CD14-positive monocyte (primary cell): ENCODE results near the gene DACT3. TPM values are rescaled to one million over a fixed set of nuclear protein-coding genes. Genes with fewer than 3 reads are reported as not detected.

ENCODE experiments used
- DNase-seq, 3 donors: peaks; one replicate each; pipeline ENCODE4 v3.0.0-alpha.2; 2011 to 2022
- H2AFZ ChIP-seq: 2 replicates; pipeline ENCODE4 v1.6.0; 2012; ENCODE audit warnings: mild to moderate bottlenecking, low read depth, low read length, inconsistent platforms; ENCODE audit not compliant: insufficient read depth, poor library complexity, severe bottlenecking
- H3K27ac ChIP-seq, 2 donors: 1 replicate in 1 of 2; 2 replicates in 1 of 2; pipeline ENCODE4 v1.5.1; 2012 to 2013; ENCODE audit warnings: low read length in 2 of 2, control low read depth in 1 of 2, inconsistent platforms in 1 of 2, low read depth in 1 of 2, mild to moderate bottlenecking in 1 of 2
- H3K27me3 ChIP-seq, 2 donors: one replicate each; pipeline versions ENCODE4 v1.6.0 to v1.6.1; 2011 to 2013; ENCODE audit warnings: low read length in 2 of 2; ENCODE audit not compliant: control insufficient read depth in 2 of 2, insufficient read depth in 2 of 2
- H3K36me3 ChIP-seq, 2 donors: replicated peaks in 1 of 2; 1 replicate in 1 of 2; 2 replicates in 1 of 2; pipeline versions ENCODE4 v1.5.1 to v1.6.1; 2012 to 2013; ENCODE audit warnings: low read length in 2 of 2, control low read depth in 1 of 2, inconsistent platforms in 1 of 2, mild to moderate bottlenecking in 1 of 2; ENCODE audit not compliant: insufficient read depth in 2 of 2, control insufficient read depth in 1 of 2
- H3K4me1 ChIP-seq, 2 donors: 1 replicate in 1 of 2; 2 replicates in 1 of 2; pipeline versions ENCODE4 v1.5.1 to v1.6.1; 2012 to 2013; ENCODE audit warnings: low read length in 2 of 2, control low read depth in 1 of 2, inconsistent platforms in 1 of 2, mild to moderate bottlenecking in 1 of 2, moderate library complexity in 1 of 2; ENCODE audit not compliant: insufficient read depth in 2 of 2, control insufficient read depth in 1 of 2
- H3K4me2 ChIP-seq: replicated peaks from 2 replicates; pipeline ENCODE3; 2012; ENCODE audit warnings: low read length, moderate library complexity, mild to moderate bottlenecking; ENCODE audit not compliant: poor library complexity, severe bottlenecking; ENCODE audit errors: extremely low read depth
- H3K4me3 ChIP-seq, 3 experiments: fragments of 200-600 bp in 1 of 3; sonication (generic) in 1 of 3; replicated peaks in 1 of 3; 1 replicate in 2 of 3; 2 replicates in 1 of 3; pipeline ENCODE4 v1.5.1; 2011 to 2013; ENCODE audit warnings: low read length in 3 of 3, mild to moderate bottlenecking in 3 of 3, control low read depth in 2 of 3, low read depth in 2 of 3, inconsistent platforms in 1 of 3, moderate library complexity in 1 of 3
- H3K79me2 ChIP-seq: 2 replicates; pipeline ENCODE4 v1.6.0; 2012; ENCODE audit warnings: mild to moderate bottlenecking, control low read depth, inconsistent platforms, low read length, moderate library complexity; ENCODE audit not compliant: insufficient read depth
- H3K9ac ChIP-seq: 2 replicates; pipeline ENCODE4 v1.6.0; 2017; ENCODE audit warnings: low read length, mild to moderate bottlenecking; ENCODE audit not compliant: insufficient read depth, poor library complexity, severe bottlenecking
- H3K9me3 ChIP-seq, 2 donors: replicated peaks in 1 of 2; 1 replicate in 1 of 2; 2 replicates in 1 of 2; pipeline versions ENCODE4 v1.5.1 to v1.6.1; 2012 to 2013; ENCODE audit warnings: low read length in 2 of 2, control low read depth in 1 of 2; ENCODE audit not compliant: control insufficient read depth in 1 of 2, insufficient read depth in 1 of 2
- H4K20me1 ChIP-seq: 2 replicates; pipeline ENCODE4 v1.6.0; 2012; ENCODE audit warnings: mild to moderate bottlenecking, low read length, control low read depth, moderate library complexity; ENCODE audit not compliant: insufficient read depth
- H3K27ac Mint-ChIP-seq, 7 donors: one replicate each; pipeline ENCODE4 v1.8.0; 2020; ENCODE audit warnings: mild to moderate bottlenecking in 7 of 7, mixed read lengths in 7 of 7, moderate library complexity in 6 of 7, inconsistent platforms in 2 of 7
- H3K27me3 Mint-ChIP-seq, 3 donors: one replicate each; pipeline ENCODE4 v1.8.0; 2021 to 2022; ENCODE audit warnings: low read depth in 3 of 3, mild to moderate bottlenecking in 3 of 3, mixed read lengths in 3 of 3, moderate library complexity in 3 of 3, inconsistent platforms in 1 of 3
- H3K36me3 Mint-ChIP-seq, 2 donors: one replicate each; pipeline ENCODE4 v1.8.0; 2020; ENCODE audit warnings: mixed read lengths in 2 of 2, inconsistent platforms in 1 of 2, mild to moderate bottlenecking in 1 of 2
- H3K4me1 Mint-ChIP-seq: one replicate; pipeline ENCODE4 v1.8.0; 2020; ENCODE audit warnings: mild to moderate bottlenecking, mixed read lengths
- H3K4me3 Mint-ChIP-seq, 2 donors: one replicate each; pipeline ENCODE4 v1.8.0; 2020; ENCODE audit warnings: mild to moderate bottlenecking in 2 of 2, mixed read lengths in 2 of 2, moderate library complexity in 1 of 2
- H3K9me3 Mint-ChIP-seq, 7 donors: one replicate each; pipeline ENCODE4 v1.8.0; 2020 to 2022; ENCODE audit warnings: mixed read lengths in 7 of 7, mild to moderate bottlenecking in 6 of 7, moderate library complexity in 6 of 7, inconsistent platforms in 2 of 7
- WGBS: methylation state at CpG from one replicate; pipeline ENCODE4 v1.1.5; 2013; ENCODE audit warnings: missing lambda C conversion rate; ENCODE audit not compliant: insufficient coverage; 5-methylcytosine and 5-hydroxymethylcytosine counted together
- intact Hi-C, 2 donors: fragments of 100-400 bp; cut with micrococcal nuclease; formaldehyde crosslinking; loops; one replicate each; pipeline versions ENCODE4 v1.15.0 to v1.15.1; 2023
- polyA plus RNA-seq, 3 donors: library from polyadenylated mRNA; depleted of rRNA in 1 of 3; unstranded in 2 of 3; stranded (reverse) in 1 of 3; fragments of 300-500 nt in 2 of 3; fragments of >200 nt in 1 of 3; fragmentation: Illumina TruSeq in 2 of 3; gene quantifications; 1 replicate in 2 of 3; 2 replicates in 1 of 3; pipeline ENCODE4 v1.2.3, GENCODE V29; 2012 to 2021
- TF ChIP-seq, protein P1 (sequence below): fragments of 200-600 bp; IDR thresholded peaks from one replicate; pipeline ENCODE4 v1.8.0; 2022; ENCODE audit warnings: antibody characterized with exemption, mild to moderate bottlenecking

Gene DACT3
- polyA plus RNA-seq, 3 donors = 0.05 to 0.23 (median 0.09) TPM

DNA sequence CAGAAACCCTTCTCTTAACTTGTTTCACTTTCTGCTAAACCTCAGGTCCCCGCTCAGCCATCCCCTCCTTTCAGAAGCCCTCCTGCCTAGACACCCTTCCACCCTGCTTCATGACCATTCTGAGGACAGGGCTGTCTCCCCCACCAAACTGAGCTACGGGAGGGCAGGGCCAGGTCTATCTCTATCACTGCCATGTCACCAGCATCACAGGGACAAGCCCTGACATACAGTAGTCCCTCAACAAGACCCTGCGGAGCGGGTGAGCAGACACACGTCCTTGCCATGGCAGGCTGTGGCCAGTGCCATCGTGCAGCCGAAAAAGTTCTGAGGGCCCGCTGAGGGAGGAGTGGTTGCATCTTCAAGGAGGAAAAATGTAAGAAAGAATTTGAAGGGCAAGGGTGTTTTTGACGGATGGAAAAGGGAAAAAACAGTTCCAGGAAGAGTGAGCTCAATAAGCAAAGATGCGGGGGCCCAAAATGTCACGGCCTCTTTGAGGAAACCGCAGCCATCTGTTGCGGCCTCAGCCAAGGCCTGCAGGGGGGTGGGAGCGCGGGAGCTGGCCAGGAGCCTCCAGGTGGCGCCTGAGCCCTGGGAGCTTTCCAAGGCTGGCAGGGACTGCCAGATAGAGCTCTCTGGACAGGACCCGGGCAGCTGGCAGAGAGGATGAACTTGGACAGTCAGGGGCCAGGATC, 44.2 kb downstream of the DACT3 start:
- peaks cover 28 to 42% (median 35%) of the 10 kb centered on the region in 3 donors for H3K27me3 Mint-ChIP-seq
- no peaks in the 10 kb centered on the region for H3K79me2 ChIP-seq
- no peaks in the 10 kb centered on the region for H3K9me3 ChIP-seq
- TF ChIP-seq, protein P1, sequence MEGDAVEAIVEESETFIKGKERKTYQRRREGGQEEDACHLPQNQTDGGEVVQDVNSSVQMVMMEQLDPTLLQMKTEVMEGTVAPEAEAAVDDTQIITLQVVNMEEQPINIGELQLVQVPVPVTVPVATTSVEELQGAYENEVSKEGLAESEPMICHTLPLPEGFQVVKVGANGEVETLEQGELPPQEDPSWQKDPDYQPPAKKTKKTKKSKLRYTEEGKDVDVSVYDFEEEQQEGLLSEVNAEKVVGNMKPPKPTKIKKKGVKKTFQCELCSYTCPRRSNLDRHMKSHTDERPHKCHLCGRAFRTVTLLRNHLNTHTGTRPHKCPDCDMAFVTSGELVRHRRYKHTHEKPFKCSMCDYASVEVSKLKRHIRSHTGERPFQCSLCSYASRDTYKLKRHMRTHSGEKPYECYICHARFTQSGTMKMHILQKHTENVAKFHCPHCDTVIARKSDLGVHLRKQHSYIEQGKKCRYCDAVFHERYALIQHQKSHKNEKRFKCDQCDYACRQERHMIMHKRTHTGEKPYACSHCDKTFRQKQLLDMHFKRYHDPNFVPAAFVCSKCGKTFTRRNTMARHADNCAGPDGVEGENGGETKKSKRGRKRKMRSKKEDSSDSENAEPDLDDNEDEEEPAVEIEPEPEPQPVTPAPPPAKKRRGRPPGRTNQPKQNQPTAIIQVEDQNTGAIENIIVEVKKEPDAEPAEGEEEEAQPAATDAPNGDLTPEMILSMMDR = peak; percentile 57
- peaks cover 57 to 63% of the 10 kb centered on the region in 2 donors for H3K4me1 ChIP-seq
- H3K9ac ChIP-seq = no peak overlapping the region
- 4% methylated on average over 15 of the region's 17 CpGs for WGBS
- H3K4me1 Mint-ChIP-seq = peaks cover 58% of the 10 kb centered on the region
- H3K4me3 ChIP-seq = no peak overlapping the region
- peak in 2 of 3 donors; percentile 58 to 72 for DNase-seq
- no peak overlapping the region for H3K27ac ChIP-seq
- intact Hi-C loops = loop anchor here (5.0 to 10.0 kb wide), 2 partner anchors 98 to 116 kb away; partner anchors contain the start of gene PRKD2 (in 1 of the 2)
- peaks cover 0 to 4% of the 10 kb centered on the region in 2 donors for H3K36me3 ChIP-seq
- no peak overlapping the region for H2AFZ ChIP-seq
- H3K27me3 ChIP-seq = peaks cover 0 to 21% of the 10 kb centered on the region in 2 donors
- peak overlapping the region in 6 of 7 donors; percentile 13 to 85 (median 48) for H3K27ac Mint-ChIP-seq
- no peaks in the 10 kb centered on the region for H4K20me1 ChIP-seq
- H3K4me2 ChIP-seq = no peak overlapping the region
- H3K36me3 Mint-ChIP-seq = peaks cover 14 to 17% of the 10 kb centered on the region in 2 donors
- H3K9me3 Mint-ChIP-seq = peaks cover 0 to 5% (median 0%) of the 10 kb centered on the region in 7 donors
- H3K4me3 Mint-ChIP-seq = peak overlapping the region in 1 of 2 donors; percentile 80

- intact Hi-C loops = loop anchor here (5.0 to 10.0 kb wide), 2 partner anchors 99 to 116 kb away; partner anchors contain the start of gene PRKD2 (in 1 of the 2)
- Histone ChIP-seq H3K79me2 (no peaks in the 10 kb centered on the region), H3K9me3 (no peaks in the 10 kb centered on the region), H2AFZ (no peak overlapping the region), H3K4me1 (peaks cover 61 to 63% of the 10 kb centered on the region in 2 donors), H3K27ac (no peak overlapping the region), H3K4me3 (no peak overlapping the region), H3K9ac (no peak overlapping the region), H3K36me3 (peaks cover 0 to 2% of the 10 kb centered on the region in 2 donors), H4K20me1 (peaks cover 1% of the 10 kb centered on the region), H3K4me2 (no peak overlapping the region), H3K27me3 (peaks cover 0 to 24% of the 10 kb centered on the region in 2 donors)
- no peak for DNase-seq
- H3K36me3 Mint-ChIP-seq = peaks cover 7 to 10% of the 10 kb centered on the region in 2 donors
- 84% methylated on average over 6 of the region's 10 CpGs for WGBS
- H3K4me1 Mint-ChIP-seq = peaks cover 58% of the 10 kb centered on the region
- H3K4me3 Mint-ChIP-seq = peak overlapping the region in 1 of 2 donors; percentile 77
- peaks cover 0 to 5% (median 0%) of the 10 kb centered on the region in 7 donors for H3K9me3 Mint-ChIP-seq
- TF ChIP-seq, protein P1 = no peak
- H3K27me3 Mint-ChIP-seq = peaks cover 28 to 45% (median 38%) of the 10 kb centered on the region in 3 donors
- no peak overlapping the region for H3K27ac Mint-ChIP-seq
Measured at GRCh38 chr19:46615966-46616365, 45.0 kb downstream of the DACT3 start.
